LNCAP (cell line): ENCODE results near the gene ZNF429.

ENCODE experiments used
- CTCF ChIP-seq: fragments of 450-650 bp; IDR thresholded peaks from 2 replicates; pipeline ENCODE4 v1.5.1; 2017; ENCODE audit warnings: mild to moderate bottlenecking

Gene ZNF429

GRCh38 chr19:21492947-21493906, 12.2 kb upstream of the ZNF429 start:
- TF ChIP-seq CTCF = no peak

GRCh38 chr19:21496876-21497275, 8.5 kb upstream of the ZNF429 start:
- no peak for TF ChIP-seq CTCF

GRCh38 chr19:21498651-21499050, 6.8 kb upstream of the ZNF429 start:
- TF ChIP-seq CTCF = no peak

GRCh38 chr19:21508198-21508597, 2.8 kb downstream of the ZNF429 start:
- no peak for TF ChIP-seq CTCF

GRCh38 chr19:21513651-21514050, 8.2 kb downstream of the ZNF429 start:
- TF ChIP-seq CTCF = no peak

GRCh38 chr19:21519488-21519887, 14.1 kb downstream of the ZNF429 start:
- TF ChIP-seq CTCF = no peak

GRCh38 chr19:21532904-21533303, 27.5 kb downstream of the ZNF429 start:
- no peak for TF ChIP-seq CTCF
